GM12878 (cell line): Measurements from ENCODE around the gene ERC2. TPM values are rescaled to one million over a fixed set of nuclear protein-coding genes. Genes with fewer than 3 reads are reported as not detected.

Experiments
- ATAC-seq: fragments of 200-7000 bp; cut with Tn5 transposase; 3 replicates; pipeline ENCODE4 v1.9.1; 2020; ENCODE audit warnings: mild to moderate bottlenecking, moderate library complexity
- BruUV-seq: library from RNA; stranded (reverse); fragments of 400-500 nt; replicated peaks from 2 replicates; lab custom pipeline; 2021; lab: Mats Ljungman, UMichigan
- CTCF ChIA-PET: fragments of 300-600 bp; sonication (Branson Sonifier 250); formaldehyde crosslinking; extraction: SDS; loops from one replicate; lab custom pipeline; 2021; ENCODE audit warnings: inconsistent platforms; lab: Yijun Ruan, JAX
- POLR2A ChIA-PET: fragments of 350-600 bp; formaldehyde crosslinking; extraction: SDS; loops from one replicate; lab custom pipeline; 2021; ENCODE audit warnings: inconsistent platforms; lab: Charles Lee
- RAD21 ChIA-PET: fragments of 300-600 bp; sonication (Branson Sonifier 250); formaldehyde crosslinking; loops from one replicate; lab custom pipeline; 2023; ENCODE audit warnings: antibody characterized with exemption; ENCODE audit not compliant: unreplicated experiment; lab: Charles Lee
- SMC1A ChIA-PET: fragments of 300-600 bp; sonication (Branson Sonifier 250); formaldehyde crosslinking; loops from one replicate; lab custom pipeline; 2023; ENCODE audit not compliant: unreplicated experiment, uncharacterized antibody; lab: Charles Lee
- DNase-seq: peaks from one replicate; pipeline ENCODE4 v3.0.0-alpha.2; 2011; ENCODE audit warnings: low read depth, low spot score
- FAIRE-seq: peaks from 3 replicates; lab custom pipeline; 2011; peaks lifted over from hg19 to GRCh38; lab: Jason Lieb, UNC
- H2AFZ ChIP-seq: 2 replicates; pipeline ENCODE4 v1.6.0; 2011; ENCODE audit warnings: low read depth, low read length, control low read depth; ENCODE audit not compliant: control insufficient read depth
- H3K27ac ChIP-seq: 2 replicates; pipeline ENCODE4 v1.5.1; 2011; ENCODE audit warnings: control low read depth; ENCODE audit not compliant: control insufficient read depth, insufficient read depth
- H3K27me3 ChIP-seq, 2 experiments: replicated peaks in 1 of 2; 2 replicates each; pipeline versions ENCODE4 v1.6.0 to v1.6.1; 2011; ENCODE audit warnings: low read length in 1 of 2; ENCODE audit not compliant: control insufficient read depth in 2 of 2, insufficient read depth in 2 of 2
- H3K36me3 ChIP-seq, 2 experiments: 2 replicates each; pipeline ENCODE4 v1.5.1; 2011; ENCODE audit warnings: low read length in 1 of 2; ENCODE audit not compliant: control insufficient read depth in 2 of 2, insufficient read depth in 2 of 2
- H3K4me1 ChIP-seq: 2 replicates; pipeline ENCODE4 v1.6.1; 2011; ENCODE audit warnings: mild to moderate bottlenecking, low read length, moderate library complexity, mixed read lengths; ENCODE audit not compliant: control insufficient read depth, insufficient read depth
- H3K4me2 ChIP-seq: 2 replicates; pipeline ENCODE4 v1.6.0; 2011; ENCODE audit warnings: control low read depth; ENCODE audit not compliant: control insufficient read depth, insufficient read depth
- H3K4me3 ChIP-seq: fragments of 200-600 bp; sonication (generic); 2 replicates; pipeline ENCODE4 v1.5.1; 2016
- H3K79me2 ChIP-seq: 2 replicates; pipeline ENCODE4 v1.6.0; 2011; ENCODE audit warnings: low read length; ENCODE audit not compliant: control insufficient read depth, insufficient read depth
- H3K9ac ChIP-seq: 2 replicates; pipeline ENCODE4 v1.8.0; 2011; ENCODE audit warnings: low read length, control low read depth, mixed read lengths; ENCODE audit not compliant: control insufficient read depth, insufficient read depth
- H3K9me3 ChIP-seq: replicated peaks from 3 replicates; pipeline ENCODE4 v1.5.1; 2011; ENCODE audit warnings: mild to moderate bottlenecking, low read length; ENCODE audit not compliant: control insufficient read depth, insufficient read depth
- H4K20me1 ChIP-seq: 2 replicates; pipeline ENCODE4 v1.6.0; 2011; ENCODE audit not compliant: control insufficient read depth, insufficient read depth
- CEBPB ChIP-seq, 2 experiments: fragments of 150-350 bp in 1 of 2; IDR thresholded peaks; 2 replicates each; pipeline ENCODE4 v1.6.1; 2012 to 2014; ENCODE audit warnings: low read depth in 2 of 2, low read length in 2 of 2, borderline replicate concordance in 1 of 2, inconsistent platforms in 1 of 2
- ESRRA ChIP-seq: IDR thresholded peaks from 2 replicates; pipeline ENCODE4 v1.6.1; 2012; ENCODE audit warnings: mild to moderate bottlenecking, low read length, improper control_type of control experiment
- HSF1 ChIP-seq: fragments of 150-350 bp; IDR thresholded peaks from 2 replicates; pipeline ENCODE4 v1.6.1; 2014; ENCODE audit warnings: mild to moderate bottlenecking, low read depth, low read length
- KDM1A ChIP-seq: fragments of 200-600 bp; sonication (generic); IDR thresholded peaks from 2 replicates; pipeline ENCODE4 v1.6.1; 2016; ENCODE audit warnings: borderline replicate concordance
- NBN ChIP-seq: fragments of 450-650 bp; IDR thresholded peaks from 2 replicates; pipeline ENCODE4 v1.6.1; 2016
- NFXL1 ChIP-seq: fragments of 450-650 bp; IDR thresholded peaks from 2 replicates; pipeline ENCODE4 v1.6.1; 2017; ENCODE audit warnings: antibody characterized with exemption, mild to moderate bottlenecking, borderline replicate concordance
- NFYA ChIP-seq: IDR thresholded peaks from 2 replicates; pipeline ENCODE4 v1.6.1; 2011; ENCODE audit warnings: low read depth, mild to moderate bottlenecking, low read length, improper control_type of control experiment, borderline replicate concordance
- NRF1 ChIP-seq: conservative IDR thresholded peaks from 2 replicates; pipeline ENCODE4 v1.6.1; 2011; ENCODE audit warnings: mild to moderate bottlenecking, low read depth, low read length, improper control_type of control experiment
- RELA ChIP-seq: fragments of 450-650 bp; IDR thresholded peaks from 2 replicates; pipeline ENCODE4 v1.8.0; 2014; ENCODE audit warnings: borderline replicate concordance; ENCODE audit not compliant: partially characterized antibody
- SMAD5 ChIP-seq: IDR thresholded peaks from 2 replicates; pipeline ENCODE4 v1.6.1; 2016; ENCODE audit warnings: antibody characterized with exemption, low read depth
- TCF3 ChIP-seq: IDR thresholded peaks from 2 replicates; pipeline ENCODE4 v1.6.1; 2012; ENCODE audit warnings: low read depth, mild to moderate bottlenecking, low read length, borderline replicate concordance; ENCODE audit not compliant: insufficient read depth
- TCF7 ChIP-seq: IDR thresholded peaks from 2 replicates; pipeline ENCODE4 v1.6.1; 2014; ENCODE audit warnings: antibody characterized with exemption, borderline replicate concordance
- USF2 ChIP-seq: IDR thresholded peaks from 2 replicates; pipeline ENCODE4 v1.6.1; 2011; ENCODE audit warnings: low read depth, low read length, improper control_type of control experiment, borderline replicate concordance
- YBX1 ChIP-seq: fragments of 450-650 bp; IDR thresholded peaks from 2 replicates; pipeline ENCODE4 v1.6.1; 2016; ENCODE audit warnings: antibody characterized with exemption
- ZBTB40 ChIP-seq: fragments of 450-650 bp; IDR thresholded peaks from 2 replicates; pipeline ENCODE4 v1.6.1; 2016; ENCODE audit warnings: mild to moderate bottlenecking, moderate library complexity, borderline replicate concordance
- ZNF217 ChIP-seq: fragments of 450-650 bp; IDR thresholded peaks from 2 replicates; pipeline ENCODE4 v1.6.1; 2017; ENCODE audit warnings: antibody characterized with exemption, mild to moderate bottlenecking
- ZNF24 ChIP-seq: fragments of 450-650 bp; IDR thresholded peaks from 2 replicates; pipeline ENCODE4 v1.6.1; 2017; ENCODE audit warnings: antibody characterized with exemption, mild to moderate bottlenecking
- WGBS: methylation state at CpG from one replicate; pipeline ENCODE4 v1.1.6; 2016; ENCODE audit warnings: low lambda C conversion rate; ENCODE audit not compliant: insufficient replicate concordance, insufficient coverage; ENCODE audit errors: missing lambda C conversion rate; 5-methylcytosine and 5-hydroxymethylcytosine counted together
- in situ Hi-C: fragments of 300-500 bp; cut with MboI; formaldehyde crosslinking; loops from 9 replicates; pipeline ENCODE4 v1.14.3; 2018; ENCODE audit warnings: mixed read lengths
- intact Hi-C: fragments of 100-400 bp; cut with micrococcal nuclease; formaldehyde crosslinking; loops from one replicate; pipeline ENCODE4 v1.14.2; 2022; ENCODE audit not compliant: unreplicated experiment
- polyA plus RNA-seq, 11 experiments: library from polyadenylated mRNA; depleted of rRNA in 4 of 11; unstranded in 6 of 11; stranded (reverse) in 5 of 11; fragments of >200 nt; fragmentation: Nextera tagmentation in 4 of 11; fragmentation: Illumina TruSeq in 1 of 11; extraction: Ambion mirVana in 4 of 11; extraction: Trizol in 1 of 11; gene quantifications; 1 replicate in 1 of 11; 2 replicates in 10 of 11; pipeline versions ENCODE4 v1.2.1 to v1.2.3, GENCODE V29; 2011 to 2016; ENCODE audit warnings: inconsistent platforms in 2 of 11, missing spikeins in 2 of 11, low read depth in 1 of 11
- total RNA-seq, 4 experiments: library from RNA; depleted of rRNA in 3 of 4; stranded (reverse); fragments of >200 nt in 3 of 4; fragmentation: Illumina TruSeq in 1 of 4; extraction: Trizol in 1 of 4; gene quantifications; 2 replicates each; pipeline versions ENCODE4 v1.2.1 to v1.2.3, GENCODE V29; 2013 to 2021

ERC2 gene
- total and polyA plus RNA-seq, 10 of the 15 experiments (the other 5 are each of a cell fraction or from before 2014, with no cell fraction given) = 0.06 to 1.4 (median 0.12) TPM; not detected in 3

- no peak overlapping the region for H3K9ac ChIP-seq
- ChIA-PET CTCF (interaction anchor here (2.3 kb wide), 1 partner anchor 103 kb away, joined by 11 read pairs; no protein-coding TSS in a partner anchor), SMC1A (no interaction called here), POLR2A (interaction anchor here (0.6 to 0.7 kb wide), 3 partner anchors 17 to 103 kb away, joined by 3 to 6 read pairs (median 3); no protein-coding TSS in a partner anchor), RAD21 (no interaction called here)
- no peak for DNase-seq
- no peaks in the 10 kb centered on the region for H3K36me3 ChIP-seq
- no peaks in the 10 kb centered on the region for H3K4me1 ChIP-seq
- H3K27ac ChIP-seq = no peak overlapping the region
- FAIRE-seq = no peak
- intact Hi-C loops (no loop called here), in situ Hi-C loops (no loop called here)
- no TSS peak for BruUV-seq
- TF ChIP-seq NRF1 = no peak
- no peak for TF ChIP-seq NFXL1
- TF ChIP-seq USF2 = no peak
- TF ChIP-seq HSF1 = no peak
- no peak for TF ChIP-seq NBN
- no peak for TF ChIP-seq TCF7
- no peak for TF ChIP-seq ESRRA
- no peak for TF ChIP-seq ZNF24
- TF ChIP-seq SMAD5 = no peak
- TF ChIP-seq KDM1A = no peak
- no peak for TF ChIP-seq NFYA
- no peak for TF ChIP-seq ZNF217
- TF ChIP-seq CEBPB (IDR thresholded peaks at IDR 0.05; ENCODE audit: borderline replicate concordance in 1 of 2, low read depth in 2 of 2, low read length in 2 of 2) = no peak
- TF ChIP-seq ZBTB40 = no peak
- TF ChIP-seq YBX1 = no peak
- no peak for TF ChIP-seq TCF3
- TF ChIP-seq RELA = no peak
- no peaks in the 10 kb centered on the region for H3K9me3 ChIP-seq
- no peak for ATAC-seq
- no peaks in the 10 kb centered on the region for H4K20me1 ChIP-seq
- H2AFZ ChIP-seq = no peak overlapping the region
- WGBS = 34% methylated on average over 3 of the region's 3 CpGs
- H3K4me3 ChIP-seq = no peak overlapping the region
- H3K27me3 ChIP-seq = no peaks in the 10 kb centered on the region
- H3K4me2 ChIP-seq = no peak overlapping the region
- no peaks in the 10 kb centered on the region for H3K79me2 ChIP-seq
These were observed 24.9 kb downstream of the ERC2 start for GRCh38 chr3:56443372-56443771.
